HTR-8/SVneo (cell line): ENCODE measurements around the gene SRI.
"Not testable (repeated sequence)": the region's sequence is repeated elsewhere in the genome, so short reads cannot be mapped to it uniquely, and the experiment has no call there.

ENCODE experiments used
- DNase-seq: peaks from one replicate; pipeline ENCODE4 v3.0.0; 2011; ENCODE audit warnings: low spot score, mixed read lengths; ENCODE audit not compliant: insufficient read length
- FAIRE-seq: peaks from 2 replicates; lab custom pipeline; 2011; peaks lifted over from hg19 to GRCh38; lab: Jason Lieb, UNC

The SRI gene

DNA sequence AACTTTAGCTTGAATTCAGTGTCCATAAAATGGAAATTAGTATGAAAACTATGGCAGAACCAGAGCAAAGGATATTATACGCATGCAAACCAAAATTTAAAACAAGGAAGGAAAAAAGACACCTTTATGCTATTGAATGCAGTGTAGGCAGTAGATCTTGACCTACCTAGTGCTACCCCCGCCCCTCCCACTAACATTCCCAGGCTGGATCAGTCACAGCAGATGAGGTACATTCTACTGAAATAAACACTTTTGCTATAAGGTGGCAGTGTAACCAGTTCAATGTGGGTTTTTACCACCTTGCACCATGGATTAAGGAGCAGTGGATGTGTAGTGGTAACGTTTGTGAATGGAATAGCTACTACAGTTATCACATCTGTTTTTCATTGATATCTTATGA lies 27.9 kb downstream of the SRI start:
- no peak for FAIRE-seq
- no peak for DNase-seq

DNA sequence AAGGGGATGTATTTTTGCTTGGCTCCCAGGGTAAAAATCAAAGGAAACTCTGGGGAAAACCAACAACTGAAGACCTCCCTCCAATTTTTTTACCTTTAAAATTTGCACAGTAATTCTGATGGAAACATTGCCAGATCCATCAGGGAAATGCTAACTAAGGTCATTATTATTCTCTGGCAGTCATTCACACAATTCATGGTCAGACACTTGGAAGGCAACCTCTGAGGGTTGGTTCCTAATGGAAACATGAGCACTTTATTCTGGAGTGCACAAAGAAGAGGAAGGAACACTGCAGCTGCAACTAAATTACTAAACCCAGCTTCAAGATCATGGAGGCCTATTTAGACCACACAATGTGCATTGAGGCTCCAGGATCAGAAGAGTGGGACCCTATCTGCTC lies 34.2 kb downstream of the SRI start:
- DNase-seq (no peak), FAIRE-seq (no peak)

DNA sequence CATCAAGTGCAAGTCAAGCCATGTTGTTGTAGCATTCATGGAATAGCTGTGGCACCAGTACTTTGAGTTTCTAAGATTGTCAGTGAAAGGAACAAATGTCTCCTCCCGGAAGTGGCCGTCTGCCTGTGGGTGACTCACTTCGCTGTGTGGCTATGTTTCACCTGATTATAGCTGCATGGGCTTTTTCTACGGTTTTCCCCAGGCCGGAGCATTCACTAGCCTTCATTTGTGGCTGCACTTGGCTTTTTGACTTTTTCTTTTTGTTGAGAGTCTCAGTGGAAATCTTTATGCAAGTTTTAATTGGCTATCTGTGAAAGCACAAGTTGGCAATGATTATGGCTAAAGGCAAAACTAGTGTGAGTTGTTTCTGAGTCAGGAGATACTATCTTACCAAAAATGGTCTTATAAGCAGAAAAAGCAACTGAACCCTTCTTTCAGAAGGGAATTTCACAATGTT lies 35.0 kb downstream of the SRI start:
- no peak for FAIRE-seq
- no peak for DNase-seq

DNA sequence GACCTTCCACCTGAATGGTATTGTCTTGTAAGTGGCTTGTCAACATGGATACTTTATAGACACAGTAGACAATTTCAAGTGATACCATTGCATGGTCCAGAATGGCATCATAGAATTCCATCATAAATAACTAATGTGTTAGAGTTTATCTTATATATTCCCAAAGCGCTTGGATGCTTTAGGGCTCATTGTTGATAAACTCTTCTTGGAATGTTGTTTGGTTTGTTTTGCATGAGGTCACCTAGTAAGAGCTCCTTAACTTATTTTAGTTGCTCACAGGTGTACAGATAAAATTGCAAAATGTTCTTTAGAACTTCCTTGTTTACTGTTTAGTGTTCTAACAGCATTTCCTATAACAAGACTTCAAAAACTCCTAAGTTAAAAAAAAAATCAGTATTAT lies 36.8 kb downstream of the SRI start:
- no peak for FAIRE-seq
- DNase-seq: no peak

DNA sequence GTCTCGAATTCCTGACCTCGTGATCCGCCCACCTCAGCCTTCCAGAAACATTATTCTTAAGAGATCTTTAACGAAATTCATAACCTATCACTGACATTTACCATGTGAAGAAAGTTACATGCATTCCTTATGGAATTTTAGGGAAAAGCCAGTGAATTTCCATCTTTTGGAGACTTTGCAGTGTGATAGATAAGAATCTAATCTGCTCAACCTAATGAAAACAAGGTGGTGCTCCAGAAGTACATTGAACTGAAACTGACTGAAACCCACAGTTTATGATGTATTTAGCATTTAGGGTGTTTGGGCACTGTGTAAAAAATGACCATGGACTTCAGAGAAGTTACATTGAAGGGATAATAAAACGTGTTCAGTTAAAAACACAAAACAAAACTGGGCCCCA lies 43.6 kb downstream of the SRI start:
- FAIRE-seq: no peak
- DNase-seq: no peak

DNA sequence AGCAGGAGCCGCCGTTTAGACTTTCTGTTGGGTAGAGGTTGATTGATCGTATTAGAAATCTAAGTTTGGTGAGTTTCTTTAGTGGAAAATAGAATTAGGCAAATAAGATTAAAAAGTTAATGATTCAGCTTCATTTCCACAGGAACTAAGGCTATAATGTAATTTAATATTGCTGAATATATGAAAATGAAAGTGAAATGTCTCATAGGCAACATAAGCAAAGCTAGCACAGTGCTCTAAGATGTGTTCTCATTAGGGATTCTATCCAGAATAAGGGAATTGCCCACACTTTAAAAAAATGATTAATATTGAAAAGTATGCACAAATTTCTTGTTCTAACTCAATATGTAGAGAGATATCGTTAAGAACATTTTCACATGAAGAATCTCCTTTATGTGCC lies 47.0 kb downstream of the SRI start:
- no peak for DNase-seq
- FAIRE-seq: no peak

DNA sequence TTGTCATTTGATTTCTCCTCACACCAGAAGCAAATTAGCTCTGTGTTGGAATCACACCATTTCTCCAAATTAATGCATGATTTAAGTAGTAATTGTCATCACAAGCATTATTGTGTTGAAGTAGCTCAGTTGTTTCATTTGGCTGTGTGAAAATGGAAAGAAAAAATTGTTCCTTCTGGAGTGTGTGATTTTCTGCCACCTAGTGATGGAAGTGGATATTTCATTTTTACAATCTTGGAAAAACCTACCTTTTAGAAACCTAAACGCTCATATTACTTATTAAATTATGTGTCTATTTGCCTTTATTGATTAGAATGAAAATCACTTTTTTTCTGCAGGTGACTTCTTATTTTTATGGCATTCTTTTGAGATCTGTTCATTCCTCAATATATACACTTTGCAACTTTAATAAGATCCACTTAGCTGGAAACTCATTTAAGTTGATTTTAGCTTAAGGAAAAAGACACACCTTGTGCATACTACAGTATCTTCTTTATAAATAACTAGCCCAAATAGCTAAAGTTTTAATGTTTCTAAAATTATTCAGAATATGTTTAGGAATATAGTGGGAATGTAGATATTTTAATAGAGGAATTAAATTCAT lies 50.0 kb downstream of the SRI start:
- FAIRE-seq (no peak), DNase-seq (no peak)

DNA sequence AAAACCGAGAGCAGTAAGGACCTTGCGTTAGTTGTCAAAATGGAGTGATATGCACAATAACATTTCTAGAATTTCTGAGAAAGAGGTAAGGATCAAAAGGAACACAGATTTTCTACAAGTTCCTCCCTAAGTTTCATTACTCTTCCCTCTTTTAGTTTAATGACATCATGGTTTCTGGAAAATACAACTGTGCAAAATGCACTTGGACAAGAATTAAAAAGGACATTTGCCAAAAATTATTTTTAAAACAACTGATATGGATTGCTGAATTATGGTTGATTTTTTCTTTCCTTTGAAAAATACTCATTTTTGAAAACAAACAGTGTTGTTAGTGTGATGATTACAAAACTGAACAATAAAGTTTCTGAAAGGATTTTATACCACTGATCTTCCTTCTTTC lies 52.1 kb downstream of the SRI start:
- FAIRE-seq: no peak
- DNase-seq: no peak

DNA sequence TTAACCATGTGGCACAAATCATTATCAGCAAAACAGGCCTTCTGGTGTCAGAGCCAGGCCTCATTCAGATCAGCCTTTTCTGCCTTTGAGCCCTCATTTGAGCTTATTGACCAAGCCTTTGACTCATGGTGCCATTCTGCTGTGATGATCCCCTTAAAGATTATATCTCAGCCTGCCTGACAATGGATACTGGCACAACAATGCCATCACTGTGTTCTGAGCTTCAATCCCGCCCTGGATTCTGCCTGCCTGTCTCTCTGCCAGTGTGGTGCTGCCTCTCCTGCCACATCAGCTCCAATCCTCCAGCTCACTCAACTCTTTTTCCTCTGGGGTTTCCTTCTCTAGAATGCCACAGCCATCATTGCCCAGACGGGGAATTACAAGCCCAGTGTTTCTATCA lies 52.6 kb downstream of the SRI start:
- no peak for DNase-seq
- no peak for FAIRE-seq

DNA sequence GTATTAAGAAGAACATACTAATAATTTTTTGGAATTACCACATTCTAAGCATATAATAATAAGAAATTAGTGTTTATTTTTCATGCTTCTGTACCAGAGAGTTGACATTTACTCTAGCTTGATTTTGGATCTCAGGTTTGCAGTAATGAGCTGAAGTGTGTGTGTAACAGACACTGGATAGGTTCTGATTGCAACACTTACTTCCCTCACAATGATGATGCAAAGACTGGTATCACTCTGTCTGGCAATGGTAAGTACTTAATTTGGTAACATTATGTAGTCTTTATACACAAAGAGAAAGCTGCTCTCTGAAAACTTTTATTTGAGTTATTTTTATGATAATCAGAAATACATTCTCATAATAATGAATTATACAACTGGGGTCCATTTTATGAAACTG lies 54.1 kb downstream of the SRI start:
- DNase-seq (no peak), FAIRE-seq (no peak)

DNA sequence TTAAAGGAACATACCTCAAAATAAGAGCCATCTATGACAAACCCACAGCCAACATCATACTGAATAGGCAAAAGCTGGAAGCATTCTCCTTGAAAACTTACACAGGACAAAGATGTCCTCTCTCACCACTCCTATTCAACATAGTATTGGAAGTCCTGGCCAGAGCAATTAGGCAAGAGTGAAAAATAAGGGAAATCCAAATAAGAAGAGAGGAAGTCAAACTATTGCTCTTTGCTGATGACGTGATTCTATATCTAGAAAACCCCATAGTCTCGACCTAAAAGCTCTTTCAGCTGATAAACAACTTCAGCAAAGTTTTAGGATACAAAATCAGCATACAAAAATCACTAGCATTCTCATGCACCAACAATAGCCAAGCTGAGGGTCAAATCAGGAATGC lies 60.1 kb downstream of the SRI start:
- not testable (repeated sequence) for FAIRE-seq, DNase-seq

DNA sequence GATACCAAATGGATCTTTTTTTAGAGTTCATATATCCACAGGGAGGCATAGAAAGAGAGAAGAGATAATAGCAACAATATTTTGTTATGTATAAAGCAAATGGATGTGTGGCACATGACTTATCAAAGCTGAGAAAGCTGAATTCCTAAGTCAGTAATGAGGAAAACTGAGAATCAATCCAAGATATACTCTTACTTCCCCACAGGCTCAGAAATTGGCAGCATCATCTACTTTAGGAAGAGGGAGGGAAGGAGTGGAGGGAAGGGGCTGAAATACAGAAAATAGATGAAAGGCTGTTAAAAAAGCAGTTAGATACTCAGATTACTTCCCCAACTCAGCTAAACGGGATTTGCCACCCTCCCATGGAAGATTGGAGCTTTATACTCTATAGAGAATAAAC lies 63.5 kb downstream of the SRI start:
- FAIRE-seq: no peak
- no peak for DNase-seq

DNA sequence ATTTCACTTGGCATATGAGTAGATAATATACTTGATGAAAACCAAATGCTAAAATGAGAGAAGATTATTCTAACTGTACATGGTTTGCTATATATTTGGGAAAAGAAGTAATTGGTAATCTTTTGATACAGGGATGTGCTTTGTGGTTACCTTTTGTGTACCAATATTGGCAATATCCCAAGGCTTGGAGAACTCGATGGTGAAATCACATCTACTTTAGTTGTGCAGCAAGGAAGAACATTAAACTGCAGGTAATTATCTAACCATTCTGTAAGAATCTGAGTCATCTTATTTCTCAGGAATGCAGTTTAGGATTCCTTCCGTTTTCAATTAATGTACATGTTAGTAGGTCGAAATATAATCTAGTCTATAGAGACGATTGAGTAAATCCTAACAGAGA lies 64.1 kb downstream of the SRI start:
- DNase-seq: no peak
- FAIRE-seq: no peak
